Stomach smooth muscle (tissue), 2 donors: ENCODE data around the gene GSG1L.

Experiments used
- H3K27ac ChIP-seq: one replicate; pipeline ENCODE4 v1.7.0; 2013; ENCODE audit warnings: mild to moderate bottlenecking, low read length, inconsistent platforms
- H3K27me3 ChIP-seq, 2 donors: one replicate each; pipeline ENCODE4 v1.7.0; 2013; ENCODE audit warnings: low read length in 2 of 2; ENCODE audit not compliant: insufficient read depth in 2 of 2, control insufficient read depth in 1 of 2
- H3K36me3 ChIP-seq, 2 donors: one replicate each; pipeline ENCODE4 v1.7.0; 2013; ENCODE audit warnings: low read length in 2 of 2; ENCODE audit not compliant: control insufficient read depth in 2 of 2, insufficient read depth in 2 of 2
- H3K4me1 ChIP-seq: one replicate; pipeline ENCODE4 v1.7.0; 2013; ENCODE audit warnings: low read length; ENCODE audit not compliant: control insufficient read depth, insufficient read depth
- H3K4me3 ChIP-seq, 2 donors: one replicate each; pipeline ENCODE4 v1.7.0; 2013; ENCODE audit warnings: low read length in 2 of 2
- H3K9ac ChIP-seq, 2 donors: one replicate each; pipeline ENCODE4 v1.7.0; 2013; ENCODE audit warnings: low read length in 2 of 2, mild to moderate bottlenecking in 1 of 2
- H3K9me3 ChIP-seq, 2 donors: one replicate each; pipeline ENCODE4 v1.7.0; 2013; ENCODE audit warnings: low read length in 2 of 2; ENCODE audit not compliant: control insufficient read depth in 2 of 2
- donor health status: healthy.
- donor health status: Pancreatic carcinoma.

The GSG1L gene

DNA sequence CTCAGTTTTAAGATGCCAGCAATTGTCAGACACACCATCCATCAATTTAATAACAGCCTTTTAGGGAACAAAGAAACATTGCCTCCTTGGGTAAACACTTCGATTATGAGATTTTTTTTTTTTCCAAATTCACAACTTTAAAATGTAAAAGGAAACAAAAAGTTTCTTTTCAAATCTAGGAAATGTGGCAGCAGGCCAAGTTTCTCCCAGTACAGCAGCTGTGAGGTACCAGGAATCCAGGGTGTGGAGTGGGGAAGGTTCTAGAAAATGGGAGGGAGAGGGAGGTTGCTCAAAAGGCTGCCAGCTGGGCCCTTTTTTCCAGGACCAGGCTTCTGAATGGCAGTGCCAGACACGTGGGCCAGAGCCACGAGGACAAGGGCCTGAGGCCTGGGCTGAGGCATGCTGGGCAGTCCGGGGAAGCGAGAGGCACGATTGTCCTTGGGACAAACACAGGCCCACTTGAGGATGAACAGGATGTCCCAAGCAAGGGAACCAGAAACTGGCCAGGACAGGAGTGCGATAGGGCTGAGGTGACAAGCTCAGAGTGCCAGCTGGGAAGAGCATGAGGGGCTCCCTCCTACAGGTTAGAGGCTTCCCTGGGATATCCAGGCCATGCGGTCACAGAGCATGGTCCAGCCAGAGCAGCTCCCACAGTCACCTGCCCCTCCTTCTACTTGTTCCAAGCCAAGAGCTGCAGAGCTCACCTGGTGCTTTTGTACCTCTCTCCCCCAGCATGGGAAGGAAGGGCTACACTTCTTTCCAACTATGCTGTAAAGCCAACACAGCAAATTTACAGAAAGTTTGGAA lies 298.4 kb downstream of the GSG1L start:
- H3K36me3 ChIP-seq: peaks cover 22 to 30% of the 10 kb centered on the region in 2 donors
- no peak overlapping the region for H3K27ac ChIP-seq
- H3K27me3 ChIP-seq: no peaks in the 10 kb centered on the region
- H3K4me3 ChIP-seq: no peak overlapping the region
- H3K4me1 ChIP-seq: no peaks in the 10 kb centered on the region
- H3K9me3 ChIP-seq: peaks cover 0 to 5% of the 10 kb centered on the region in 2 donors
- H3K9ac ChIP-seq: no peak overlapping the region

DNA sequence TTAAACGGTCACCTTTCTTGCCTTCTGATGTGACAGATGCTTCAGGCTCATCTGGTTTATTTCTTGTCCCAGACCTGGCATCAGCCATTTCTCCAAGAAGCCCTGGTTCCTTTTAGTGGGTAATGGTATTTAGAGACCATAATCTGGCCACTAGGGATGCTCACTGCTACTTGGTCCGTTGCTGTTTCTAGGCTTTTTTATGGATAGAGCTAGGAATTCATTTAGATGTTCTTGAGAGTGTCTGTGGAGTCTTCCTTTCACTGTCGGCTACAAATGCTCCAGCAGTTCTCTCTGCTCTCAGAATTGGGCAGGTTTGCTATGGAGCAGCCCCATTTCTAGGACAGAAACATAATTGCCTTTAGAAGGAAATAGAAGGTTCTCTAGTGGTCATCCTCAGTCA lies 299.1 kb downstream of the GSG1L start:
- H3K27me3 ChIP-seq: no peaks in the 10 kb centered on the region
- no peak overlapping the region for H3K27ac ChIP-seq
- no peak overlapping the region for H3K9ac ChIP-seq
- H3K4me1 ChIP-seq: no peaks in the 10 kb centered on the region
- peaks cover 22 to 33% of the 10 kb centered on the region in 2 donors for H3K36me3 ChIP-seq
- H3K9me3 ChIP-seq: peaks cover 0 to 5% of the 10 kb centered on the region in 2 donors
- H3K4me3 ChIP-seq: no peak overlapping the region

DNA sequence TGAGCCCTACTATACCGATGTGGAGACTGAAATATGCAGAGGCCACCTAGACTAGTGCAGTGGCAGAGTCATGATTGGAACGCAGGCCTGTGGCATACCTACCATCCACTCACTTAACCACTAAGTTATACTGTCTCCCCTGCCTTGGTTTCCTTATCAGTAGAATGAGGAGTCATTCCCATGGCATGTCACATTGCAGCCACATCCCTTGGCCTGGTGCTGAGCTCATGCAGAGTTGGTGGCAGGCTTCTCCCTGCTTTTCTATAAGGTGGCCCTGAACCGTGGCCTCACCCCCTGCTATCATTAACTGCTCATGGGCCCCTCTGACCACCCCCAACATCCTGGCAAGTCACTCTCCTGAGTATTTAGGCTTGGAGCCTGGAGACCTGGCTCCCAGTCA lies 301.1 kb downstream of the GSG1L start:
- Histone ChIP-seq H3K27ac (no peak overlapping the region), H3K9me3 (peaks cover 0 to 5% of the 10 kb centered on the region in 2 donors), H3K36me3 (peaks cover 27 to 37% of the 10 kb centered on the region in 2 donors), H3K4me1 (no peaks in the 10 kb centered on the region), H3K27me3 (no peaks in the 10 kb centered on the region), H3K4me3 (no peak overlapping the region), H3K9ac (no peak overlapping the region)

DNA sequence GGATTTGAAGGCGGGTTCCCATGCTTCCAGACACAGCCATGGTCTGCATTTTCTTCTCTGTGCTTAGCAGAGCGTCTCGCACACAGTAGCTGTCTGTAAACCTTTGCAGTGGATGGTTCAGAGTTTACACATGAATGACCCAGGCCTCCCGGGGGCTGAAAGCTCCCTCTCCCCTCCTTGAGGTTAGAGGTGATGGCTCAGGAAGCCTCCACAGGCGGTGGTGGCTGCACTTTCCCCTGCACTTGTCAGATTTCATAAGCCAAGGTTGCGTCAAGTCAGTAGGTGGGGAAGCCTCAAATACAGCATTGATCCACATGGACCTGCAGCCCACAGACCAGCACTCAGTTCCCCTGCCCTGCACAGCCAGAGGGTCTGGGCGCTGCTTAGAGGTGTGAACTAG lies 301.7 kb downstream of the GSG1L start:
- no peak overlapping the region for H3K27ac ChIP-seq
- H3K36me3 ChIP-seq: peaks cover 25 to 32% of the 10 kb centered on the region in 2 donors
- no peaks in the 10 kb centered on the region for H3K4me1 ChIP-seq
- H3K9ac ChIP-seq: no peak overlapping the region
- H3K9me3 ChIP-seq: peaks cover 0 to 5% of the 10 kb centered on the region in 2 donors
- no peak overlapping the region for H3K4me3 ChIP-seq
- H3K27me3 ChIP-seq: no peaks in the 10 kb centered on the region

DNA sequence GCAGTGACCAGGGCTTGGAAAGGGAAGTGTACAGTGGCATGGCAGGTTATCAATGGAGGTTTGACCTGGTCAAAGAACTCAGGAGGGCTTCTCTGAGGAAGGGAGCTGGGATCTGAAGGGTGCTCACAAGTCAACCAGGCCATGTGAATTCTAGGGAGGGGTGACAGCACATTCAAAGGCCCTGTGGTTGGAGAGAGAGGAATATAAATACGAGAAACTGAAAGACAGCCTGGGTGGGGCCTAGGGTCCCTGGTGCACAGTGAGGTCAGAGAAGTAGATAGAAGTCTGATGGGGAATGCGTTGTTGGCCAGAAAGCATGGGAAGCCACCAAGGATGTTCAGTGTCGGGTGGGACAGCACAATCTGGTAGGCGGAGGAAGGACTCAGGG lies 302.7 kb downstream of the GSG1L start:
- H3K4me1 ChIP-seq: no peaks in the 10 kb centered on the region
- no peak overlapping the region for H3K9ac ChIP-seq
- H3K4me3 ChIP-seq: no peak overlapping the region
- H3K27me3 ChIP-seq: no peaks in the 10 kb centered on the region
- peaks cover 0 to 5% of the 10 kb centered on the region in 2 donors for H3K9me3 ChIP-seq
- H3K36me3 ChIP-seq: peaks cover 18 to 32% of the 10 kb centered on the region in 2 donors
- H3K27ac ChIP-seq: no peak overlapping the region

DNA sequence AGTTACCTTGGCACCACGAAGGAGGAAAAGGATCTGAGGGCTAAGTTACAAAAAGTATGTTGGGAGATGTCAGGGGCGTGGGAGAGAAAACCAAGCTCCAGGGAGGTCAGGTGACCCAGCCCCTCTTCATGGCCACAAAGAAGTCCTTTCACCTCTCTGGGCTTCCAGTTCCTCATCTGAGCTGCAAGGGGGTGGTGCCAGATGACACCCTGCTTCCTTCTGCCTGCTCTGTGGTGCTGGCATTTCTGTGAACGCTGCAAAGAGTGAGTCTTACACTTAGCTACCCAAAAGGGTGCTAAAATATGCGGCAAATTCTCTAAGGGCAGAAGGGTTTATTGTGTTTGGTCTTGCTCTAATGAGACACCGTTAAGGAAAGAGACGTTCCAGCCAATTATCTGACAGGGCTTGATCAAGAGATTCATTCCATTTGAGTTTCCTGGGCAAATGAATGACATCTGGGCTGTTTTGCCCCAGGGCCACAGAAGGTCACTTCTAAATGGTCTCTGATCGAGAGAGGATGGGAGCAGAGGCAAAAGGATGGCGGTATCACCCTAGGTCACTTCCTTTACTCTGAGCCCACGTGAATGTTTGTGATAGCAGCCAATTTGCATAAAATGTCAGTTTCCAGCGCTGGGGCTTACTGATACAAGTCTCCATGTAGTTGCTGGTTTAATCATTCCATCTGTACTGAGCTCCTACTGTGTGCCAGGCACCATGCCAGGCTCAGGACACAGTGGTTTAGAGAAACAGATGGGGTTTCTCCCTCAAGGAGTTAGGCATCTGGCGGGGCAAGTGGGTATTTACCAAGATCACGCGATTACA lies 303.3 kb downstream of the GSG1L start:
- no peaks in the 10 kb centered on the region for H3K4me1 ChIP-seq
- H3K9ac ChIP-seq: no peak overlapping the region
- no peak overlapping the region for H3K27ac ChIP-seq
- peaks cover 18 to 32% of the 10 kb centered on the region in 2 donors for H3K36me3 ChIP-seq
- no peak overlapping the region for H3K4me3 ChIP-seq
- peaks cover 0 to 5% of the 10 kb centered on the region in 2 donors for H3K9me3 ChIP-seq
- H3K27me3 ChIP-seq: no peaks in the 10 kb centered on the region

DNA sequence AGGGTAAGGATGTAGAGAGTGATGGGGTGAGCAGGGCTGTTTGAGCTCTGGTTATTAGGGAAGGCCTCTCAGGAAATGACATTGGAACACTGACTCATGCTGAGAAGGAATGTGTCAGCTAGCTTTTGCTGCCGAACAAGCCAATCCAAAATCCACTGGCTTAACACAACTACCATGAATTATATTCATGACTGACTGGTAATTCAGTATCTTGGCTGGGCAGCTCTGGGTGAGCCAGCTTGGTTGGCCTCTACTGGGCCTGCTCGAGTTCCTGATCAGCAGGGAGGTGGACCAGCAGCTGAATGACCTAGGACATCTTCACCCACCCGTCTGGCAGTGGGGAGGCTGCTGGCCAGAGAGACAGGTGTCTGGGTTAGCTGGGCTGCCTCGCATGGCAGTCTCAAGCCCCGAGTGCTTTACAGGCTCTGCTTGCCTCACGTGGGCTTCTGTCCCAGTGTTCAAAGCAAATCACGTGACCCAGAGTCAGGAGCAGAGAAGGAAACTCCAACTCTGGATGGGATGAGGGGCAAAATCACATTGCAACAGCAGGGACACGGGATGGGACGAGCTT lies 304.1 kb downstream of the GSG1L start:
- H3K4me3 ChIP-seq: no peak overlapping the region
- no peaks in the 10 kb centered on the region for H3K27me3 ChIP-seq
- H3K9ac ChIP-seq: no peak overlapping the region
- H3K4me1 ChIP-seq: no peaks in the 10 kb centered on the region
- peaks cover 18 to 34% of the 10 kb centered on the region in 2 donors for H3K36me3 ChIP-seq
- H3K9me3 ChIP-seq: peaks cover 0 to 2% of the 10 kb centered on the region in 2 donors
- H3K27ac ChIP-seq: no peak overlapping the region

DNA sequence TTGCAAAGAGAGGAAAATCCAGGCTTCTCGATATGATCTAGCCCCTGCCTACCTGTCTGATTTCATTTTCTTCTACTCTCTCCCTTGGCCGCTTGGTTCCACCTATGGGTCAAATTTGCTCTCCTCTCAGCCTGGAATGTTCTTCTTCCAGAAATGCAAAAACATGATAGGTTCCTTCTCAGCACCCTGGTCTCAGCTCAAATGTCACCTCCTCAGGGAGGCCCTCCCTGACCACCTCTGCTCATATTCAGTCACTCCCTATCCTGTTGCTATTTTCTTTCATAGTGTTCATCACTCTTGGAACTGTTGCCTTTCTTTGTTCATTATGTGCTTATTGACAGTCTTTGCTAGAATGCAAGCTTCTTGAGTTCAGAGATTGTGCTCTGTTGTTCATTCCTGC lies 305.0 kb downstream of the GSG1L start:
- no peaks in the 10 kb centered on the region for H3K27me3 ChIP-seq
- H3K9me3 ChIP-seq: no peaks in the 10 kb centered on the region
- peaks cover 20 to 35% of the 10 kb centered on the region in 2 donors for H3K36me3 ChIP-seq
- no peak overlapping the region for H3K27ac ChIP-seq
- no peak overlapping the region for H3K9ac ChIP-seq
- H3K4me3 ChIP-seq: no peak overlapping the region
- H3K4me1 ChIP-seq: no peaks in the 10 kb centered on the region

DNA sequence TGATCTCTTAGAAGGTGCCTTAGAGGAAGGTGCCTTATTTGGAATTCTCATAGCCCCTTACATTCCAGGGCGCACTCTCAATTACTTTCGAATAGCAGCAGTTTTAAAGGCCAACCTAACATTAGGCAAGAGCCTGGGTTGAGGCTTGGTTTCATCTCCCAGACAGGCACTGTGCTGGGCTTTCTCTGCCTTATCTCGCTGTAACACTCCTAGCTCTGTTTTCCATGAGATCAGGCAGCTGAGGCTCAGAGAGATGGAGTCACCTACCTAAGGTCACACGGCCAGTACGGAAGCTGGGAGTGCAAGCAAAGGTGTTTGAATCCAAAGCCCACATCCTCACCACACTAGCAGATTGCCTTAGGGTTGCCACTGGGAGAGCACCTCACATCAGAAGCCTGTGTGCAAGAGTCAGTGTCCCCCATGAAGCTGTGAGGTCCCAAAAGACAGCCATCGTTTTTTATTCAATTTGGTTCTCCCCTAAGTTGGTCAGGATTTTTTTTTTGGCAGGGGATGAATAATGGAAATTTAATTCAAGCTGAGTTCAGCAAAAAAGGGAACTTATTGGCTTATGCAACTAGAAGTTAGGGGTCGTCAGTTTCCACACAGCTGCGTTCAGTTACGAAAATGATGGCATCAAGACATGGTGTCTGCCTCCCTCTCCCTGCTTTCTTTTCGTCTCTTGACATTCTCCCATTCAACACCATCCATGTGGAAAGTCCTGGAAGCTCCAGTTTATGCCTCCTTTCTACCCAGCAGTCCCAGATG lies 307.1 kb downstream of the GSG1L start:
- Histone ChIP-seq H3K4me1 (no peaks in the 10 kb centered on the region), H3K27me3 (no peaks in the 10 kb centered on the region), H3K9me3 (no peaks in the 10 kb centered on the region), H3K4me3 (no peak overlapping the region), H3K9ac (no peak overlapping the region), H3K36me3 (peaks cover 13 to 25% of the 10 kb centered on the region in 2 donors), H3K27ac (no peak overlapping the region)
